HepG2 (cell line): ENCODE measurements around the gene FEM1B. TPM values are rescaled to one million over a fixed set of nuclear protein-coding genes. Genes with fewer than 3 reads are reported as not detected.

ENCODE experiments used
- ATRX ChIP-seq: sonication (generic); formaldehyde crosslinking; IDR thresholded peaks from 2 replicates; pipeline ENCODE4 v1.4.0; 2020; ENCODE audit warnings: missing genetic modification reagents, borderline replicate concordance
- DR1 ChIP-seq: sonication (generic); formaldehyde crosslinking; IDR thresholded peaks from 2 replicates; pipeline ENCODE4 v1.8.0; 2021; ENCODE audit warnings: mild to moderate bottlenecking, missing genetic modification reagents, inconsistent platforms
- HNRNPUL1 ChIP-seq: fragments of 200-400 bp; formaldehyde crosslinking; IDR thresholded peaks from 2 replicates; pipeline ENCODE4 v1.6.1; 2017; ENCODE audit warnings: low read depth, mild to moderate bottlenecking, low read length, moderate library complexity
- MAZ ChIP-seq, 2 experiments: sonication (generic) in 1 of 2; formaldehyde crosslinking in 1 of 2; IDR thresholded peaks; 2 replicates each; pipeline versions ENCODE4 v1.5.0 to v1.6.1; 2012 to 2020; ENCODE audit warnings: low read depth in 2 of 2, mild to moderate bottlenecking in 2 of 2, borderline replicate concordance in 1 of 2, improper control_type of control experiment in 1 of 2, low read length in 1 of 2, missing genetic modification reagents in 1 of 2, moderate library complexity in 1 of 2
- NFE2 ChIP-seq: sonication (generic); formaldehyde crosslinking; IDR thresholded peaks from 2 replicates; pipeline ENCODE4 v1.4.0; 2020; ENCODE audit warnings: missing genetic modification reagents
- RXRA ChIP-seq: sonication (generic); formaldehyde crosslinking; IDR thresholded peaks from 2 replicates; pipeline ENCODE4 v1.5.1; 2020; ENCODE audit warnings: missing genetic modification reagents
- SRSF1 ChIP-seq: fragments of 200-400 bp; formaldehyde crosslinking; optimal IDR thresholded peaks from 2 replicates; pipeline ENCODE3; 2017; ENCODE audit warnings: mild to moderate bottlenecking, low read depth, low read length, moderate library complexity
- STAT6 ChIP-seq: sonication (generic); formaldehyde crosslinking; IDR thresholded peaks from 2 replicates; pipeline ENCODE4 v1.4.0; 2020; ENCODE audit warnings: missing genetic modification reagents, mild to moderate bottlenecking, borderline replicate concordance
- TRIM24 ChIP-seq: sonication (generic); formaldehyde crosslinking; IDR thresholded peaks from 2 replicates; pipeline ENCODE4 v1.8.0; 2022; ENCODE audit warnings: mild to moderate bottlenecking, missing genetic modification reagents
- USF2 ChIP-seq, 2 experiments: sonication (generic) in 1 of 2; formaldehyde crosslinking in 1 of 2; IDR thresholded peaks; 2 replicates each; pipeline versions ENCODE4 v1.5.1 to v1.6.1; 2011 to 2020; ENCODE audit warnings: borderline replicate concordance in 1 of 2, low read depth in 1 of 2, low read length in 1 of 2, mild to moderate bottlenecking in 1 of 2, missing genetic modification reagents in 1 of 2, moderate library complexity in 1 of 2
- ZKSCAN1 ChIP-seq: fragments of 150-350 bp; IDR thresholded peaks from 2 replicates; pipeline ENCODE4 v1.6.1; 2014; ENCODE audit warnings: low read length
- ZNF235 ChIP-seq: sonication (generic); formaldehyde crosslinking; IDR thresholded peaks from 2 replicates; pipeline ENCODE4 v1.8.1; 2023; ENCODE audit warnings: mild to moderate bottlenecking, missing genetic modification reagents, borderline replicate concordance
- ZNF331 ChIP-seq: sonication (generic); formaldehyde crosslinking; IDR thresholded peaks from 2 replicates; pipeline ENCODE4 v1.4.0; 2020; ENCODE audit warnings: missing genetic modification reagents
- ZNF33B ChIP-seq: sonication (generic); formaldehyde crosslinking; IDR thresholded peaks from 2 replicates; pipeline ENCODE4 v1.5.1; 2020; ENCODE audit warnings: mild to moderate bottlenecking, missing genetic modification reagents
- ZNF446 ChIP-seq: sonication (generic); formaldehyde crosslinking; IDR thresholded peaks from 2 replicates; pipeline ENCODE4 v1.5.0; 2020; ENCODE audit warnings: mild to moderate bottlenecking, missing genetic modification reagents
- ZNF782 ChIP-seq: sonication (generic); formaldehyde crosslinking; IDR thresholded peaks from 2 replicates; pipeline ENCODE4 v1.4.0; 2020; ENCODE audit warnings: missing genetic modification reagents, mild to moderate bottlenecking, borderline replicate concordance
- ZNF816 ChIP-seq: sonication (generic); formaldehyde crosslinking; IDR thresholded peaks from 2 replicates; pipeline ENCODE4 v1.8.0; 2022; ENCODE audit warnings: missing genetic modification reagents, mild to moderate bottlenecking, borderline replicate concordance
- polyA plus RNA-seq, 8 experiments: library from polyadenylated mRNA; depleted of rRNA in 3 of 8; stranded (reverse) in 7 of 8; unstranded in 1 of 8; fragments of >200 nt; fragmentation: Illumina TruSeq in 4 of 8; extraction: Trizol in 4 of 8; gene quantifications; 2 replicates each; pipeline versions ENCODE4 v1.2.1 to v1.2.3, GENCODE V29; 2011 to 2016; ENCODE audit warnings: low read depth in 4 of 8, missing spikeins in 1 of 8, mixed read lengths in 1 of 8; ENCODE audit not compliant: insufficient read depth in 1 of 8
- total RNA-seq, 5 experiments: library from RNA; depleted of rRNA; stranded (reverse); fragments of >200 nt; fragmentation: Illumina TruSeq; extraction: Trizol; gene quantifications; 2 replicates each; pipeline ENCODE4 v1.2.3, GENCODE V29; 2016; ENCODE audit warnings: low read depth in 1 of 5
- TF ChIP-seq, protein P1 (sequence below): sonication (generic); formaldehyde crosslinking; IDR thresholded peaks from 2 replicates; pipeline ENCODE4 v1.8.1; 2023; ENCODE audit warnings: mild to moderate bottlenecking, moderate library complexity, missing genetic modification reagents
- TF ChIP-seq, protein P2 (sequence below): sonication (generic); formaldehyde crosslinking; IDR thresholded peaks from 2 replicates; pipeline ENCODE4 v1.5.1; 2020; ENCODE audit warnings: missing genetic modification reagents, mild to moderate bottlenecking, borderline replicate concordance
- TF ChIP-seq, protein P3 (sequence below): sonication (generic); formaldehyde crosslinking; IDR thresholded peaks from 2 replicates; pipeline ENCODE4 v1.9.0; 2021; ENCODE audit warnings: missing genetic modification reagents, mild to moderate bottlenecking, borderline replicate concordance

Gene FEM1B
- total and polyA plus RNA-seq, 2 of the 13 experiments (the other 11 are each of a cell fraction or from before 2014, with no cell fraction given): 38.1 to 40.0 TPM

GRCh38 chr15:68228143-68228970 is 49.2 kb upstream of the FEM1B start (continued):
- TF ChIP-seq HNRNPUL1 (no peak), ZKSCAN1 (no peak), DR1 (CRISPR knock-in tag) (no peak), ZNF816 (no peak), NFE2 (no peak), ATRX (no peak), ZNF331 (CRISPR knock-in tag) (no peak), STAT6 (CRISPR knock-in tag) (no peak), RXRA (CRISPR knock-in tag) (no peak), ZNF446 (CRISPR knock-in tag) (no peak), ZNF33B (CRISPR knock-in tag) (0 out of 2 replicates have a peak, but pooled peaks have one; percentile 26), MAZ (IDR thresholded peaks at IDR 0.05; ENCODE audit: borderline replicate concordance, low read depth, low read length) (no peak), MAZ (CRISPR knock-in tag; IDR thresholded peaks at IDR 0.05; ENCODE audit: low read depth) (no peak), TRIM24 (CRISPR knock-in tag) (no peak), SRSF1 (no peak), ZNF235 (CRISPR knock-in tag) (no peak), ZNF782 (no peak), USF2 (IDR thresholded peaks at IDR 0.05; ENCODE audit: low read depth, low read length) (no peak), USF2 (CRISPR knock-in tag; IDR thresholded peaks at IDR 0.05; ENCODE audit: borderline replicate concordance) (no peak)
- TF ChIP-seq, protein P1, sequence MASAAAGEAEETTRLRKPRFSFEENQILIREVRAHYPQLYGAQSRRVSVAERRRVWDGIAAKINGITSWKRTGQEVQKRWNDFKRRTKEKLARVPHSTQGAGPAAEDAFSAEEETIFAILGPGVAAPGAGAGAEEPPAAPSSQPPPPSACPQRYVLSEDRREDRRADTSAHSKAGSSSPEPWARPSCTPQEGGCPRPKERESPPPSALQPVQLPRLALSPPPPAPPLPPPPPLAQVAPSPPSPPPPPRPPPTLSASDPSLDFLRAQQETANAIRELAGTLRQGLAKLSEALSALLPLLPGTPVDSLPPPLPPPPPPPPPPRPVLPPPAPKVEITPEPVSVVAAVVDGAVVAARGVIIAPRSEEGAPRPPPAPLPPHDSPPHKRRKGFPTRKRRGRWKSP (CRISPR knock-in tag): peak; percentile 19; the same call in 1 of the 2 replicates
- TF ChIP-seq, protein P2, sequence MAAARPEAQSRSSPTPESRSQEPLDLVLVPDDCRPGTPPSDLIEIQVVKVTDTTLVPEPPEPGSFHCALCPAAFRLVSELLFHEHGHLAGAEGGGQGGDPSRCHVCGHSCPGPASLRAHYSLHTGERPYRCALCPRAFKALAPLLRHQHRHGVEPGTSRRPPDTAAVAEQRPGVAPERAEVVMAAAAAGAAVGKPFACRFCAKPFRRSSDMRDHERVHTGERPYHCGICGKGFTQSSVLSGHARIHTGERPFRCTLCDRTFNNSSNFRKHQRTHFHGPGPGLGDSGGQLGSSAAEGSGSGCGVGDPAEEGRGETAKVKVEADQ (CRISPR knock-in tag): 0 out of 2 replicates have a peak, but pooled peaks have one; percentile 27
- TF ChIP-seq, protein P3, sequence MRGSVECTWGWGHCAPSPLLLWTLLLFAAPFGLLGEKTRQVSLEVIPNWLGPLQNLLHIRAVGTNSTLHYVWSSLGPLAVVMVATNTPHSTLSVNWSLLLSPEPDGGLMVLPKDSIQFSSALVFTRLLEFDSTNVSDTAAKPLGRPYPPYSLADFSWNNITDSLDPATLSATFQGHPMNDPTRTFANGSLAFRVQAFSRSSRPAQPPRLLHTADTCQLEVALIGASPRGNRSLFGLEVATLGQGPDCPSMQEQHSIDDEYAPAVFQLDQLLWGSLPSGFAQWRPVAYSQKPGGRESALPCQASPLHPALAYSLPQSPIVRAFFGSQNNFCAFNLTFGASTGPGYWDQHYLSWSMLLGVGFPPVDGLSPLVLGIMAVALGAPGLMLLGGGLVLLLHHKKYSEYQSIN: no peak
